Astrocyte (in vitro differentiated cells and primary cell): Measurements from ENCODE around the gene PER1. TPM values are rescaled to one million over a fixed set of nuclear protein-coding genes. Genes with fewer than 3 reads are reported as not detected.

Experiments used
- DNase-seq: peaks from one replicate; pipeline ENCODE4 v3.0.0-alpha.2; 2010; ENCODE audit warnings: low read depth
- FAIRE-seq: peaks from 2 replicates; lab custom pipeline; 2011; peaks lifted over from hg19 to GRCh38; lab: Jason Lieb, UNC
- H2AFZ ChIP-seq: 2 replicates; pipeline ENCODE4 v1.6.0; 2012; ENCODE audit warnings: low read depth, low read length, inconsistent platforms
- H3K27ac ChIP-seq: 2 replicates; pipeline ENCODE4 v1.5.1; 2011; ENCODE audit warnings: low read depth, low read length, inconsistent platforms
- H3K27me3 ChIP-seq: 2 replicates; pipeline ENCODE4 v1.6.0; 2011; ENCODE audit warnings: low read length, inconsistent platforms; ENCODE audit not compliant: insufficient read depth
- H3K36me3 ChIP-seq: 2 replicates; pipeline ENCODE4 v1.5.1; 2011; ENCODE audit warnings: low read length, inconsistent platforms; ENCODE audit not compliant: insufficient read depth
- H3K4me1 ChIP-seq: 2 replicates; pipeline ENCODE4 v1.5.1; 2011; ENCODE audit warnings: low read length, inconsistent platforms; ENCODE audit not compliant: insufficient read depth
- H3K4me2 ChIP-seq: 2 replicates; pipeline ENCODE4 v1.6.0; 2012; ENCODE audit warnings: low read length, inconsistent platforms
- H3K4me3 ChIP-seq: 2 replicates; pipeline ENCODE4 v1.5.1; 2011; ENCODE audit warnings: low read depth, mild to moderate bottlenecking, low read length, inconsistent platforms; ENCODE audit not compliant: insufficient read depth
- H3K79me2 ChIP-seq: 2 replicates; pipeline ENCODE4 v1.6.0; 2012; ENCODE audit warnings: mild to moderate bottlenecking, low read length, inconsistent platforms; ENCODE audit not compliant: insufficient read depth
- H3K9ac ChIP-seq: 2 replicates; pipeline ENCODE4 v1.6.0; 2012; ENCODE audit warnings: mild to moderate bottlenecking, low read length, inconsistent platforms
- H3K9me3 ChIP-seq: 2 replicates; pipeline ENCODE4 v1.5.1; 2012; ENCODE audit warnings: low read depth, mild to moderate bottlenecking, low read length, inconsistent platforms; ENCODE audit not compliant: insufficient read depth
- H4K20me1 ChIP-seq: 2 replicates; pipeline ENCODE4 v1.6.0; 2012; ENCODE audit warnings: low read length, inconsistent platforms; ENCODE audit not compliant: insufficient read depth
- H3K27ac Mint-ChIP-seq: one replicate; pipeline ENCODE4 v1.8.0; 2021; ENCODE audit warnings: mild to moderate bottlenecking, mixed read lengths; ENCODE audit not compliant: unreplicated experiment
- H3K27me3 Mint-ChIP-seq: one replicate; pipeline ENCODE4 v1.8.0; 2021; ENCODE audit warnings: low read depth, mixed read lengths; ENCODE audit not compliant: unreplicated experiment
- H3K36me3 Mint-ChIP-seq: one replicate; pipeline ENCODE4 v1.8.0; 2021; ENCODE audit warnings: low read depth, mixed read lengths; ENCODE audit not compliant: unreplicated experiment
- H3K4me1 Mint-ChIP-seq: one replicate; pipeline ENCODE4 v1.8.0; 2021; ENCODE audit warnings: low read depth, mixed read lengths; ENCODE audit not compliant: unreplicated experiment
- H3K4me3 Mint-ChIP-seq: one replicate; pipeline ENCODE4 v1.8.0; 2021; ENCODE audit warnings: mild to moderate bottlenecking, moderate library complexity, mixed read lengths; ENCODE audit not compliant: unreplicated experiment
- H3K9me3 Mint-ChIP-seq: one replicate; pipeline ENCODE4 v1.8.0; 2021; ENCODE audit warnings: mild to moderate bottlenecking, mixed read lengths; ENCODE audit not compliant: unreplicated experiment
- CTCF ChIP-seq: IDR thresholded peaks from 2 replicates; pipeline ENCODE4 v1.5.1; 2011; ENCODE audit warnings: low read depth, mild to moderate bottlenecking, inconsistent platforms, low read length, moderate library complexity; ENCODE audit not compliant: insufficient read depth
- EZH2 ChIP-seq: IDR thresholded peaks from 2 replicates; pipeline ENCODE4 v1.6.1; 2012; ENCODE audit warnings: mild to moderate bottlenecking, low read length, inconsistent platforms; ENCODE audit not compliant: insufficient read depth
- total RNA-seq: library from RNA; stranded (reverse); gene quantifications from 2 replicates; pipeline ENCODE4 v1.2.1, GENCODE V29; 2021

PER1 gene
- total RNA-seq, 1 donor from 2014 or later = 17.0 TPM

GRCh38 chr17:8190506-8190905 is 38.3 kb upstream of the PER1 start:
- H3K36me3 ChIP-seq = no peaks in the 10 kb centered on the region
- H3K27me3 ChIP-seq = no peaks in the 10 kb centered on the region
- no peak overlapping the region for H3K27ac ChIP-seq
- peak overlapping the region; percentile 17 for H3K9ac ChIP-seq
- peak overlapping the region; percentile 70 for H3K4me3 ChIP-seq
- TF ChIP-seq EZH2 (no peak), CTCF (no peak)
- Mint-ChIP-seq H3K27ac (peak overlapping the region; percentile 6), H3K27me3 (no peaks in the 10 kb centered on the region), H3K4me1 (no peaks in the 10 kb centered on the region), H3K9me3 (no peaks in the 10 kb centered on the region), H3K4me3 (no peak overlapping the region), H3K36me3 (no peaks in the 10 kb centered on the region)
- H4K20me1 ChIP-seq = peaks cover 24% of the 10 kb centered on the region
- H3K79me2 ChIP-seq = peaks cover 15% of the 10 kb centered on the region
- peak overlapping the region; percentile 67 for H2AFZ ChIP-seq
- H3K4me2 ChIP-seq = peak overlapping the region; percentile 89
- DNase-seq = no peak
- H3K9me3 ChIP-seq = no peaks in the 10 kb centered on the region
- H3K4me1 ChIP-seq = peaks cover 33% of the 10 kb centered on the region
- no peak for FAIRE-seq

GRCh38 chr17:8189711-8190477 is 37.7 kb upstream of the PER1 start, which contains the start of gene BORCS6:
Gene BORCS6 (minus strand): TSS chr17:8190180. CDS start chr17:8190140, 40 bp downstream.
- peak within 1 kb of the TSS; percentile 89 for H3K4me2 ChIP-seq
- Mint-ChIP-seq H3K27ac (peak within 1 kb of the TSS; percentile 15), H3K9me3 (no peaks in the 10 kb centered on the region)

More at GRCh38 chr17:8189711-8190477, 37.7 kb upstream of the PER1 start, which contains the start of gene BORCS6:
- H3K79me2 ChIP-seq = peaks cover 15% of the 10 kb centered on the region
- H2AFZ ChIP-seq = peak within 1 kb of the TSS; percentile 77
- no peak within 1 kb of the TSS for H3K4me3 Mint-ChIP-seq
- H3K27ac ChIP-seq = peak within 1 kb of the TSS; percentile 73
- H3K36me3 Mint-ChIP-seq = no peaks in the 10 kb centered on the region
- peaks cover 33% of the 10 kb centered on the region for H3K4me1 ChIP-seq
- H3K4me3 ChIP-seq = peak within 1 kb of the TSS; percentile 70
- H3K27me3 Mint-ChIP-seq = no peaks in the 10 kb centered on the region
- FAIRE-seq (no peak), DNase-seq (peak; percentile 97)
- no peak for TF ChIP-seq CTCF
- TF ChIP-seq EZH2 = no peak
- no peaks in the 10 kb centered on the region for H3K27me3 ChIP-seq
- no peaks in the 10 kb centered on the region for H3K36me3 ChIP-seq
- H3K4me1 Mint-ChIP-seq = no peaks in the 10 kb centered on the region
- no peaks in the 10 kb centered on the region for H3K9me3 ChIP-seq
- peaks cover 24% of the 10 kb centered on the region for H4K20me1 ChIP-seq
- peak within 1 kb of the TSS; percentile 85 for H3K9ac ChIP-seq
